Kidney (tissue), 14 donors: ENCODE measurements around the gene MAN2C1. TPM values are rescaled to one million over a fixed set of nuclear protein-coding genes. Genes with fewer than 3 reads are reported as not detected.
A peak's percentile ranks its signal among the peaks of the same experiment; 100 is the strongest.

Experiments
- DNase-seq, 5 donors: peaks; one replicate each; pipeline ENCODE4 v3.0.0-alpha.2; 2013 to 2020
- FAIRE-seq: peaks from 2 replicates; lab custom pipeline; 2012; peaks lifted over from hg19 to GRCh38; lab: Jason Lieb, UNC
- H3K27ac ChIP-seq, 2 donors: one replicate each; pipeline ENCODE4 v1.7.0; 2013; ENCODE audit warnings: low read depth in 2 of 2, low read length in 2 of 2, inconsistent platforms in 1 of 2
- H3K27me3 ChIP-seq: one replicate; pipeline ENCODE4 v1.7.1; 2013; ENCODE audit warnings: low read length, inconsistent platforms; ENCODE audit not compliant: control insufficient read depth, insufficient read depth
- H3K36me3 ChIP-seq, 3 donors: one replicate each; pipeline versions ENCODE4 v1.7.0 to v1.7.1; 2013; ENCODE audit warnings: low read length in 3 of 3, control low read depth in 1 of 3, inconsistent platforms in 1 of 3; ENCODE audit not compliant: insufficient read depth in 3 of 3, control insufficient read depth in 2 of 3
- H3K4me1 ChIP-seq, 3 donors: one replicate each; pipeline versions ENCODE4 v1.7.0 to v1.7.1; 2013; ENCODE audit warnings: low read length in 3 of 3, inconsistent platforms in 1 of 3, low read depth in 1 of 3; ENCODE audit not compliant: control insufficient read depth in 2 of 3, insufficient read depth in 2 of 3
- H3K4me3 ChIP-seq, 3 donors: one replicate each; pipeline versions ENCODE4 v1.7.0 to v1.8.1; 2013; ENCODE audit warnings: low read length in 3 of 3, control low read depth in 1 of 3, inconsistent platforms in 1 of 3
- H3K9ac ChIP-seq, 3 donors: one replicate each; pipeline versions ENCODE4 v1.7.0 to v1.7.1; 2013; ENCODE audit warnings: low read length in 3 of 3, control low read depth in 1 of 3, inconsistent platforms in 1 of 3
- H3K9me3 ChIP-seq, 3 donors: one replicate each; pipeline versions ENCODE4 v1.7.0 to v1.7.1; 2013; ENCODE audit warnings: low read length in 3 of 3, control low read depth in 1 of 3, inconsistent platforms in 1 of 3; ENCODE audit not compliant: control insufficient read depth in 2 of 3, insufficient read depth in 1 of 3
- intact Hi-C: fragments of 100-400 bp; cut with DNase I; formaldehyde crosslinking; loops from one replicate; pipeline ENCODE4 v1.11.1; 2022
- microRNA-seq: library from miRNA; unstranded; fragments of <30 nt; microRNA quantifications from one replicate; pipeline ENCODE4 v1.2.0, GENCODE V29; 2020
- polyA plus RNA-seq: library from polyadenylated mRNA; stranded (reverse); fragments of 350-450 nt; fragmentation: Illumina TruSeq; extraction: RNeasy Lipid Tissue Mini Kit (QIAGEN cat#74804); gene quantifications from one replicate; pipeline ENCODE4 v1.2.3, GENCODE V29; 2014; ENCODE audit warnings: low read depth, low replicate concordance; ENCODE audit not compliant: insufficient read depth
- total RNA-seq: library from RNA; stranded (reverse); fragmentation: NEBNext Ultra II Directional; extraction: Animal tissue kit (Norgen Biotek cat#: 25700); gene quantifications from one replicate; pipeline ENCODE4 v1.2.1, GENCODE V29; 2021
- TF ChIP-seq, protein P1 (sequence below): IDR thresholded peaks from 3 replicates; pipeline ENCODE4 v1.5.1; 2012; ENCODE audit warnings: mild to moderate bottlenecking, moderate library complexity, borderline replicate concordance; ENCODE audit not compliant: insufficient read depth; ENCODE audit errors: extremely low read depth
- donor health status: control.
- donor health status: control.
- donor health status: control.
- donor health status: control.
- donor health status: control.
- donor health status: DM: yes; HTN: yes; CAD: no.
- donor health status: Normal renal cell carcinoma (clear cell type).

MAN2C1 gene
- total and polyA plus RNA-seq, 2 donors from 2014 or later: 126 to 246 TPM

- H3K4me1 ChIP-seq: no peaks in the 10 kb centered on the region
- peaks cover 2% of the 10 kb centered on the region for H3K27me3 ChIP-seq
- no peak overlapping the region for H3K9ac ChIP-seq
- H3K9me3 ChIP-seq: no peaks in the 10 kb centered on the region
- no peak overlapping the region for H3K4me3 ChIP-seq
- intact Hi-C loops: no loop called here
- no peak overlapping the region for H3K27ac ChIP-seq
- no peak for FAIRE-seq
- DNase-seq: peak in 4 of 5 donors; percentile 48 to 67 (median 64)
- no peaks in the 10 kb centered on the region for H3K36me3 ChIP-seq
- TF ChIP-seq, protein P1, sequence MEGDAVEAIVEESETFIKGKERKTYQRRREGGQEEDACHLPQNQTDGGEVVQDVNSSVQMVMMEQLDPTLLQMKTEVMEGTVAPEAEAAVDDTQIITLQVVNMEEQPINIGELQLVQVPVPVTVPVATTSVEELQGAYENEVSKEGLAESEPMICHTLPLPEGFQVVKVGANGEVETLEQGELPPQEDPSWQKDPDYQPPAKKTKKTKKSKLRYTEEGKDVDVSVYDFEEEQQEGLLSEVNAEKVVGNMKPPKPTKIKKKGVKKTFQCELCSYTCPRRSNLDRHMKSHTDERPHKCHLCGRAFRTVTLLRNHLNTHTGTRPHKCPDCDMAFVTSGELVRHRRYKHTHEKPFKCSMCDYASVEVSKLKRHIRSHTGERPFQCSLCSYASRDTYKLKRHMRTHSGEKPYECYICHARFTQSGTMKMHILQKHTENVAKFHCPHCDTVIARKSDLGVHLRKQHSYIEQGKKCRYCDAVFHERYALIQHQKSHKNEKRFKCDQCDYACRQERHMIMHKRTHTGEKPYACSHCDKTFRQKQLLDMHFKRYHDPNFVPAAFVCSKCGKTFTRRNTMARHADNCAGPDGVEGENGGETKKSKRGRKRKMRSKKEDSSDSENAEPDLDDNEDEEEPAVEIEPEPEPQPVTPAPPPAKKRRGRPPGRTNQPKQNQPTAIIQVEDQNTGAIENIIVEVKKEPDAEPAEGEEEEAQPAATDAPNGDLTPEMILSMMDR: peak; percentile 35
These were observed 60.5 kb downstream of the MAN2C1 start for GRCh38 chr15:75307778-75308390.

DNA sequence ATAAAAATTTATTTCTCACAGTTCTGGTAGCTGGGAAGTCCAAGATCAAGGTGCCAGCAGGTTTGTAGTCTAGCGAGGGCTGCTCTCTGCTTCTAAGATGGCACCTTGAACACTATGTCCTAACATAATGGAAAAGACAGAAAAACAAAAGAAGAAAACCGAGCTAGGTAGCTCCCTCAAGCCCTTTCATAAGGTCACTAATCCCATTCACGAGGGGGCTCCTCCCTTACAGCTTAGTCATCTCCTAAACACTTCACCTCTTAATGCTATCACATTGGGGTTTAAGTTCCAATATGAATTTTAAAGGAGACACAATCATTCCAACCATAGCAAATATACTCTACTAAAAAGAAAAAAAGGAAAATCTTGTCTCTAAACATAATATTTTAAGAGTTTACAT lies 62.2 kb downstream of the MAN2C1 start:
- no peak for FAIRE-seq
- no peak for DNase-seq
- intact Hi-C loops: no loop called here

More for the DNA sequence above, 62.2 kb downstream of the MAN2C1 start:
- Histone ChIP-seq H3K9me3 (no peaks in the 10 kb centered on the region), H3K36me3 (no peaks in the 10 kb centered on the region), H3K9ac (no peak overlapping the region), H3K27ac (no peak overlapping the region), H3K4me1 (no peaks in the 10 kb centered on the region), H3K4me3 (no peak overlapping the region), H3K27me3 (peaks cover 2% of the 10 kb centered on the region)
- TF ChIP-seq, protein P1: no peak

Small RNA genes within 50 kb of the gene (microRNA-seq; reads per million reads assigned to microRNA genes)
- not detected for gene MIR631

Other genes starting within 250 kb of the MAN2C1 start
- gene C15orf39, start 166.7 kb downstream of the MAN2C1 start, total RNA-seq: 32.7 TPM
- 5.7 TPM for gene C15orf39, start 166.7 kb downstream of the MAN2C1 start, polyA plus RNA-seq
- not detected for gene GOLGA6C, start 110.3 kb downstream of the MAN2C1 start, total RNA-seq
- not detected for gene GOLGA6C, start 110.3 kb downstream of the MAN2C1 start, polyA plus RNA-seq
- not detected for gene GOLGA6D, start 85.8 kb downstream of the MAN2C1 start, total RNA-seq
- gene GOLGA6D, start 85.8 kb downstream of the MAN2C1 start, polyA plus RNA-seq: not detected
- 67.6 TPM for gene COMMD4, start 32.5 kb downstream of the MAN2C1 start, total RNA-seq
- gene COMMD4, start 32.5 kb downstream of the MAN2C1 start, polyA plus RNA-seq: 162 TPM
- 42.9 TPM for gene NEIL1, start 21.6 kb downstream of the MAN2C1 start, total RNA-seq
- gene NEIL1, start 21.6 kb downstream of the MAN2C1 start, polyA plus RNA-seq: 22.6 TPM
- gene SIN3A, start 83.1 kb upstream of the MAN2C1 start, total RNA-seq: 74.3 TPM
- gene SIN3A, start 83.1 kb upstream of the MAN2C1 start, polyA plus RNA-seq: 9.2 TPM
- gene PTPN9, start 210.7 kb upstream of the MAN2C1 start, total RNA-seq: 52.5 TPM
- 15.3 TPM for gene PTPN9, start 210.7 kb upstream of the MAN2C1 start, polyA plus RNA-seq